Measurements from ENCODE around the gene DNAJB7.
"Not testable (repeated sequence)": the region's sequence is repeated elsewhere in the genome, so short reads cannot be mapped to it uniquely, and the experiment has no call there.

- not testable (repeated sequence) for TF ChIP-seq CTCF (IDR thresholded peaks at IDR 0.05); JUN (CRISPR knock-in tag; IDR thresholded peaks at IDR 0.05); E2F4 (CRISPR knock-in tag; IDR thresholded peaks at IDR 0.05; ENCODE audit: borderline replicate concordance, low read depth); CREM (CRISPR knock-in tag; IDR thresholded peaks at IDR 0.05); MAX (CRISPR knock-in tag; IDR thresholded peaks at IDR 0.05); ATF2 (CRISPR knock-in tag; IDR thresholded peaks at IDR 0.05; ENCODE audit: borderline replicate concordance, low read depth); MXD4 (CRISPR knock-in tag; IDR thresholded peaks at IDR 0.05; ENCODE audit: borderline replicate concordance); FOXP4 (CRISPR knock-in tag; IDR thresholded peaks at IDR 0.05)
These were observed 6.5 kb upstream of the DNAJB7 start for GRCh38 chr22:40868379-40868778.
